HG03159 (cell line): ENCODE results near the gene VGLL4.

Experiments
- ATAC-seq: cut with Tn5 transposase; IDR thresholded peaks from one replicate; pipeline ENCODE4 v1.9.1; 2021; ENCODE audit warnings: mild to moderate bottlenecking, moderate library complexity; ENCODE audit not compliant: unreplicated experiment

The VGLL4 gene

DNA sequence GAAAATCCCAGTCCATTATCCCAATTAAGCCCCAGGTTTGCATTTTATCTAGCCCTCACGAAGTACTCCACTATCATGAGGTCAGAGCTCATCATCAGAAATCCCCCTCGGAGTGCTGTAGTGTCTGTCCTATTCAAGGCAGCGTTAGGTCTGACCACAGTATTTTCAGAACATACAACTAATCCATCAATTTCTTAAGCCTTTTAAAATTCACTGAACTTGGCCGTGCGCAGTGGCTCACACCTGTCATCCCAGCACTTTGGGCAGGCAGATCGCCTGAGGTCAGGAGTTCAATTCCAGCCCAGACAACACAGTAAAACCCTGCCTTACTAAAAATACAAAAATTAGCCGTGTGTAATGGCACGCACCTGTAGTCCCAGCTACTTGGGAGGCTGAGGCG, 11.9 kb downstream of the VGLL4 start:
- no peak for ATAC-seq

DNA sequence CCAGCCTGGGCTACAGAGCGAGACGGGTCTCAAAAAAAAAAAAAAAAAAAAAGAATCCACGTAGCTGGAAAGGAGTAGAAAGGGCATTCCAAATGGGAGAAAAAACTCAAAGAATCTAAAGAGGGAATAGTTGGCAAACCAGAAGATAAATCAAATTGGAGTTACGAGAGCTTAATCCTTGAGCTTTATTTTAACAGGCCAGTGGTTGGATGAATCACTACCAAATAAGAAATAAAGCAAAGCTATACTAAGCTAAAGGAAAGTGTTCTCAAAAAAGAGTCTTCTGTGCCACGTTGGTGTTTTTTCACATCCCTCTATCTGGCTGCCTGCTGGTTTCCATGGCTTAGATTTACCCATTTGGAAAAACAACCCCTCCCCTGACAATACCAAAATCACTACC, 14.0 kb downstream of the VGLL4 start:
- ATAC-seq, result no peak

DNA sequence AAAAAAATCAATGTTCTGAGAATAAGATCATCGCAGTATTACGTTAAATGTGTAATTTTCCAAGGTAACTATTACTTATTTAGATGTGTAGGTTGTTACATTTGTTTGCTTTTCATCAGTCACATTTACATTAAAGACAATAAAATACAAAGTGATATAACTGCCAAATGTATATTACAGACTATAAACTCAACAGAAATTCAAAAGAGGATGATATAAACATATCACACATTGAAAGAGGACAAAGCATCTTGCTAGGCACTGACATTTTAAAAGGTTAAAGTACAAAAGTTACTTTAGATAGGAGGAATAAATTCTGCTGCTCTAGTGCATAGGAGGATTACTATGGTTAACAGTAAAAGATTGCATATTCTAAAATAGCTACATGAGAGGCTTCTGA, 16.1 kb downstream of the VGLL4 start:
- no peak for ATAC-seq

GRCh38 chr3:11626084-11626463, 17.6 kb downstream of the VGLL4 start:
- ATAC-seq, result no peak

DNA sequence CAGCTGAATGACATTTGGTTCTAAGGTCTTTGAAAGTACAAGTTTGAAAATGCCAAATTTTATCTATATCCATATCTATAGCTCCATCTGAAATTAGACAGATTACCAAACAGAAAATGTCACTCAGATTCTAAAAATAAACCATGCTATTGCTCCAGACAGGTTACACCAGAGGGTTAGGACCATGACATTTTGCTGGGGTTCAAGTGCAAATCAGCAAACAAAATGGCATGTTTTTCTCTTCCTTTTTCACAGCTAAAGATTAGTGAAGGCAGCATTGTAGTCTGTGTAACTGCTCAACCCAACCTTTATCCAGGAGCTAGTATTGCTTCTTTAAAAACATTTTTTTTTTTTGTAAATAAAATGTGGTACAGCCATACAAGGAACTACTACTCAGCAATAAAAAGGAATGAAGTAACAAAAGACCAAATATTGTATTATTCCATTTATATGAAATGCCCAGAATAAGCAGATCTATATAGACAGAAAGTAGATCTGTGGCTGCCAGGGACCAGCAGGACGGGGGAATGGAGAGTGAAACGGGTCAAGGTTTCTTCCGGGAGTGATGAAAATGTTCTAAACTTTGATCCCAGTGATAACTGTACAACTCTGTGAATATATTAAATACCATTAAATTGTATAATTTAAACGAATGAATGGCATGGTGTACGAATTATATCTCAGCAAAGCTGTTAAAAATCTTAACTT, 18.2 kb downstream of the VGLL4 start:
- ATAC-seq, result no peak

GRCh38 chr3:11624704-11625375, 18.9 kb downstream of the VGLL4 start:
- ATAC-seq, result no peak

- ATAC-seq, result no peak
Observed at GRCh38 chr3:11624161-11624560, 19.6 kb downstream of the VGLL4 start.

DNA sequence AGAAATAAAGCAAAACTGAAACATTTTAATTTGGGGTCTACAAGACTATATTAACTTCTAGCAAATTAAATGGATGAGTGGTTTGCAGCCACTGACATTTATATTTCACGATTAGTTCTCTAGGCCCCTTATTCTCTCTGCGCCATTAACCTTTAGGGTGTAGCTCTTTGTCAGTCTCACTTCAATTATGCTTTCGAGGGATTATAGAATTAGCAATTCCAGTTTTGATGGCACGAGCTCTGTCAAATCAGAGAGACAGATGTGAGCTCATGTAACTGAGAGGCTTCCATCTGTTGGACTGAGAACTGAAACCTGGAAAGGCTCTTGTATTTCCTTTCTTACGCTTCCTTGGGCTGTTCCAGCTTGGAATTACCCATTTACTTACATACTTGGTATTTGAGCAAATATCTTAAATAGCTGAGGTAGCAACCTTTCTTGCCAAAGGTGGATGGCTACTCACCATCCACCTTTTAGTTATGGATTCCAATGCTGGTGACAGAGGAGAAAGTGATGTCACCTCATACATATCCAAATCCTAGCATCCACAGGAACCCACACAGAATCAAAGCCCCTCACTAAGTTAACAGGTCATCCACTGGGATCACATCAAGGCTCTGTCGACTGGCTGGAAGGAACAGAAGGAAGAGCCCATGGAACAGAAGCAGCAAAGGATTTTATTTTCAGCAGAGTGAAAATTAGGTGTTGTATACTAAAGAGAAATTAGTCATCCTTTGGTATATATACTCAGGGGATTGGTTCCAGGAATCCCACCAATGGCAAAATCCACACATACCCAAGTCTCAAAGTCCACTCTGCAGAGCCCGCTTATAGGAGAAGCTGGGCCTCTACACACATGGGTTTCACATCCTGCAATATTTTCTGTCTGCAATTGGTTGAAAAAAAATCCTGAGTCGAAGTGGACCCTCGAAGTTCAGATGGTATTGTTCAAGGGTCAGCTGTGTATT, 20.8 kb downstream of the VGLL4 start:
- ATAC-seq, result no peak

DNA sequence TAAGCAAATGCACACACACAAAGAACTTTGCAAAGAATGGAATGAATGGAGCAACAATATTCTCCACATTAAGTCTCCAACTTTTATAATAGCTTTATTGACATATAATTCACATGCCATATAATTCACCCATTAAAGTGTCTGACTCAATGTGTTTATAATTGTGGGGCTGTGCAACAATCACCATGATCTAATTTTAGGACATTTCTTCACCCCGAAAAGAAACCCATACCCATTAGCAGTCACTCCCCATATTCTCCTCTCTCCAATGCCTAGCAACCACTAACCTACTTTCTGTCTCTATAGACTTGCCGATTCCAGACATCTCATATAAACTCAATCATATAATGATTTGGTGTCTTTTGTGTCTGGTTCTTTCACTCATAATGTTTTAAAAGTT, 22.6 kb downstream of the VGLL4 start:
- no peak for ATAC-seq

DNA sequence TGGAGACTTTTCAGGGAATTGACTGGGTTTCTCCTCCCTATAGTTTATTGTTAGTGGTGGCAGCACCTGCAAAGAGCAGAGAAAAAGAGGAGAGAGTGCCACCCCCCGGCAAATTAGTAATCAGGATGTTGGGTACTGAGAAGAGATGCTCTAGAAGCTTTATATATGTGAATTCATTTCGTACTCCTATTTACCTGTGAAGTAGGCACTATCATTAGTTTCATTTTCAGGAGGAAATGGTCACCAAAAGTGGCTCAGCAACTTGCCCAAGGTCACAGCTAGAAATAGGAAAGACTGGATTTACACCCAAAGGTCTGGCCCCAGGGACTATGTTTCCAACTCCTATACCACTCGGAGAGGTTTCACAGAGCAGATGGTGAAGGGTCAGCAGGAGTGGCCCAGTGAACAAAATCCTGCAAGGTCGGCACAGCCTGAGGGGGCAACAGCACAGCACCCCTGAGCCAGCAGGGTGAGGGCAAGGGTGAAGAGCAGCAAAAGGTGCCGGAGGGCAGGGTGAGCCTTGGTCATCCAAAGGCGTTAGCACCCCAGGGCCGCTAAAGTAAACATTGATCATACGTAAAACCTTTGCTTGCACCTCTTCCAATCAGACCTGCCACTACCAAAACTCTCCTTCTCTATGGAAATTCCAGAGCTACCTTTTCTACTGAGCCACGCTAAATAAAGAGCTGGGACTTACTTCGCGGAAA, 23.6 kb downstream of the VGLL4 start:
- ATAC-seq, result no peak

- ATAC-seq, result no peak
Observed at GRCh38 chr3:11619461-11619860, 24.3 kb downstream of the VGLL4 start.

DNA sequence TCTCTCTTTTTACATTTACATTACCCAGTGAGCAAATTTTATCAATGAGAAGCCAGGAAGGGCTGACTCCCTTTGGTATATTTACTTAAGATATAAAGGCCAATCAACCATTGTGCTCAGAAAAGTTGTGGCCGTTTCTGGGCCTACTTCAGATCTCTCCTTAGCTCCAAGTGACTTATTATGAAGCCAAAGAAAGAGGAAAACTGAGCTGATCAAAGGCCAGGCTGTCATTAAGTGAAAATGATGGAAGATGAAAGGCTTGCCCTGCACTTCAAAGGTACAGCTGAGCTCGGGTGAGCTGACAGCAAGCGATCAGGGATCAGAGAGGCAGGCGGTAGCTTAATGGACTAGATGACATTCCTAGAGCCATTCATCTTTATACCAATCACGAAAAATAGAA, 24.8 kb downstream of the VGLL4 start:
- ATAC-seq, result no peak

DNA sequence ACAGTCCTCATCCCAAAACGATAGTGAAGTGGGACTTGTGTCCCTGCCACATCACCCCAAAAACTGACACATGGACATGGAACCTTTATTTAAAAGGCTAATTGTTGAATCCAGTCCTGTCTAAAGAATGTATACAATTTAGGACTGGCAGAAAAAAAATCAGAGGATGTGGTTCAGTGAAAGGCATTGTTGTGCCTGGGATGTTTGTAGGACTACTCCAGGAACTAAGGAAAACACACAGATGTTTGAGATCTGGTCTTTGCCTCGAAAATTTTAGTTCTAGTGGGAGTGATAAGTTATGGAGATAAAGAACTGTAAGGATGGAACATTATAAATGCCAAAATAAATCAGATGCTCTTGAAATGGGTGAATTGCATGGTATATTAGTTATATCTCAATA, 27.2 kb downstream of the VGLL4 start:
- ATAC-seq, result no peak

DNA sequence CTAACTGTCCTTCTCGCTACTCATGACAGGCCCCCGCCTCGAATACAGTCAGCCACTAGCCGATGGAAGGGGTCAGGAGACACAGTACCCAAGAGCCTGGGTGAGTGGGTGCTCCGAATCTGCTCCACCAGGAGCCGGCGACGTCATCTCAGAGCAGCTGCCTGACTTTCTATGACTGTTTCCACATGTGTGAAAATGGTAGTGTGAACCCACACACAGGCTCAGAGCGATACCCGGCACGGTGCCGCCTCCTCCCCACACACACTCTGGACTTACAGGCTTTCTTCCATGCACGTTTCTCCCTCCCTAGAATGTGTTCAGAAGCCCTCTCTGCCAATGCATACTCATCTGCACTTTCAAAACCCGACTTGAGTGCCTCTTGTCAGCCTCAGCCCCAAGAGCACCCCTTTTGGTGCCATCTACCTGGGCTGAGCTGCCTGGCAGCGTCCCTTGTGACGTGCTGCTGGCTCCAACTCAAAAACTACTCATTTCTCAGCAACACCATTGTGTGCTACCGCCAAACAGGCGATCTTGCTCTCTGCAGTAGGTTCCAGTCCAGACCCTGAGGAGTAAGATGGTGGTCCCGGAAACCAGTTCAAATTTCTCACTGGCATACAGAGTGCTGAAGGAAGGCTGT, 29.7 kb downstream of the VGLL4 start:
- ATAC-seq, result no peak

DNA sequence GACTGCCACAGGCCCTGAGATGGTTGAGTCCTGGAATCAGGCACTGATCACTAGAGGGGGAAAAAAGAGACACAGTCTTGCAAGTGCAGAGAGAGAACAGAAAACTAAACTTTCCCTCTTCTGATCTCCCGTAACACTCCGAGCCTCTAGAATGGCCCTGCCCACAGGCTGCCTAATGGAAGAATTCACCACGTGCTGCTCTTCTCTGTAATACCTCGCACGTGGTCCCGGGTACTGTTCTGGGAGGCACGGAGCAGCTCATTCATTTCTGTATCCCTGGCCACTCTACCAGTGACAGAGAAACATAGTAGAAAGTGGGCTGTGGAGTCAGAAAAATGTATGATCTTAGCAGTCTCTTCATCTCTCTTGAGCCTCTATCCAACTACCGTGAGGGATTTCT, 30.4 kb downstream of the VGLL4 start:
- no peak for ATAC-seq

- no peak for ATAC-seq
Observed at GRCh38 chr3:11612515-11613188, 31.1 kb downstream of the VGLL4 start.

DNA sequence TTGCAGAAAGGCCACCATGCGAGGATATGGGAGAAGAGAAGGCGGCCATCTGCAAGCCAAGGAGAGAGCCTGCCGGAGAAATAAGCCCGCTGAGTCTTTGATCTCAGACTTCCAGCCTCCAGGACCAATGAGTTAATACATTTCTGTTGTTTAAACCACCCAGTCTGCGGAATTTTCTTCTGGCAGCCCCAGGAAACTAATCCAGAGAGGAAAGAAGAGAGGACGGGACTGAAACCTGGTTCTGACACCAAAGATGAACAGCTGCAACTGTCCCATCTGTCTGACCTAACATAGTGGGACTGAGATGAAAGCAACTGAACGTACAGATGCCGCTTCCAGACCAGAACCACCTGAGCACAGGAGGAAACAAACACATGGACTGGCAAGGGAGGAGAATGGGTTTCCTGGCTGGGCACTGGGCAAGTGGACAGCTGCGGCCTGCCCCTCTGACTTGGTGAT, 32.3 kb downstream of the VGLL4 start:
- ATAC-seq, result no peak

DNA sequence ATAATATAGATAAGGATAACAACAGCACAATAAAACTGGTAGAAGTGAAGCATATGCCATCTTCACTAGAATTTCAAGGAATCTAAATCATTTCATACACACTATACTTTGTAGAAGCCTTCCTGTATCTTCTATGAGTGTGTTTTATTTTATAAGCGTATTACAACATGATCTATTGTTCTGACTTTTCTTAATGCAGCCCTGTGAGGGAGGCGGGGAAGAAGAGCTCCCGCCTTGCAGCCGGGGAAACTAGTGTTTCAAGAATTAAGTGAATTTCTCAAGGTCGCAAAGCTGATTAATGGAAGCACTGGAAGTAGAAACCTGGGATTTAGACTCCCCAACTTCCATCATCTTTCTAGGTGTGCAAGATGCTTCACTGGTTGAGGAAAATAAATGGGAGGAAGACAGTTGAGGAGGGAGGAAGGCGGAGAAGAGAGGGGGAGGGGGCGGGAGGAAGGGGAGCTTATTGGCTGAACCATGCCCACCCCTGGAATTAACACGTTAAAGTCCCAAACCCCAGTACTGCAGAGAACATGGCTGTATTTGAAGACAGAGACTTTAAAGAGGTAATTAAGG, 32.9 kb downstream of the VGLL4 start:
- ATAC-seq, result no peak

DNA sequence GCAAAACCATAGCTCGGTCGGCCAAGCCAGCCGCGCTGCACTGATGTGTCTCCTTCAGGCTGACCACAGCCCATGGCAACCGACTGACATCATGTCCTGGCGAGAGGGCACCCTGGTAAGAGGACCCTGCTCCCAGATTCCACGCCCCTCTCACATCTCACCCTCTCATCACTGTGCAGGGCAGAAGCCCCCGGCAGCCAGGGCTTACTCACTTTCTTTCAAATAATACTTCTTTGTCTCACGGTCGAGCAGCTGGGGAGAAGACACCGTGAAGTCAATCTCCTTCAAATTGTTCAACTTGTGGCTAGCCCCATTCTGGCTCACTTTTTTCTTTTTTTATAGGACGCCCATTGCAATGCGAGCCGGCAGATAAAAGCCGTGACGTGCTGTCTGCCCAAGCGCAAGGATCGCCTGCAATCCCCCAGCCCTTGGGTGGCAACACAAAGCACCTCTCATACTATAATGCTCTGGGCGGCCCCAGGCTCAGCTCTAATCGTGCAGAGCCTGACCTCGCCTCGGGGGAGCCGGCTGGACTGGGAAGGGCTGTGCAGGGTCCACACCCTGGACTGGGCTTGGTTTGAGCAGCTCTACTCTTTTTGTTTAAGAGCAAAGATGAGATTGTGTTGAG, 33.6 kb downstream of the VGLL4 start:
- ATAC-seq, result no peak
